CD14-positive monocyte (primary cell): Measurements from ENCODE around the gene NDUFB2. TPM values are rescaled to one million over a fixed set of nuclear protein-coding genes. Genes with fewer than 3 reads are reported as not detected.

Source experiments
- DNase-seq, 3 donors: peaks; one replicate each; pipeline ENCODE4 v3.0.0-alpha.2; 2011 to 2022
- H2AFZ ChIP-seq: 2 replicates; pipeline ENCODE4 v1.6.0; 2012; ENCODE audit warnings: mild to moderate bottlenecking, low read depth, low read length, inconsistent platforms; ENCODE audit not compliant: insufficient read depth, poor library complexity, severe bottlenecking
- H3K27ac ChIP-seq, 2 donors: 1 replicate in 1 of 2; 2 replicates in 1 of 2; pipeline ENCODE4 v1.5.1; 2012 to 2013; ENCODE audit warnings: low read length in 2 of 2, control low read depth in 1 of 2, inconsistent platforms in 1 of 2, low read depth in 1 of 2, mild to moderate bottlenecking in 1 of 2
- H3K27me3 ChIP-seq, 2 donors: one replicate each; pipeline versions ENCODE4 v1.6.0 to v1.6.1; 2011 to 2013; ENCODE audit warnings: low read length in 2 of 2; ENCODE audit not compliant: control insufficient read depth in 2 of 2, insufficient read depth in 2 of 2
- H3K36me3 ChIP-seq, 2 donors: replicated peaks in 1 of 2; 1 replicate in 1 of 2; 2 replicates in 1 of 2; pipeline versions ENCODE4 v1.5.1 to v1.6.1; 2012 to 2013; ENCODE audit warnings: low read length in 2 of 2, control low read depth in 1 of 2, inconsistent platforms in 1 of 2, mild to moderate bottlenecking in 1 of 2; ENCODE audit not compliant: insufficient read depth in 2 of 2, control insufficient read depth in 1 of 2
- H3K4me1 ChIP-seq, 2 donors: 1 replicate in 1 of 2; 2 replicates in 1 of 2; pipeline versions ENCODE4 v1.5.1 to v1.6.1; 2012 to 2013; ENCODE audit warnings: low read length in 2 of 2, control low read depth in 1 of 2, inconsistent platforms in 1 of 2, mild to moderate bottlenecking in 1 of 2, moderate library complexity in 1 of 2; ENCODE audit not compliant: insufficient read depth in 2 of 2, control insufficient read depth in 1 of 2
- H3K4me2 ChIP-seq: replicated peaks from 2 replicates; pipeline ENCODE3; 2012; ENCODE audit warnings: low read length, moderate library complexity, mild to moderate bottlenecking; ENCODE audit not compliant: poor library complexity, severe bottlenecking; ENCODE audit errors: extremely low read depth
- H3K4me3 ChIP-seq, 3 experiments: fragments of 200-600 bp in 1 of 3; sonication (generic) in 1 of 3; replicated peaks in 1 of 3; 1 replicate in 2 of 3; 2 replicates in 1 of 3; pipeline ENCODE4 v1.5.1; 2011 to 2013; ENCODE audit warnings: low read length in 3 of 3, mild to moderate bottlenecking in 3 of 3, control low read depth in 2 of 3, low read depth in 2 of 3, inconsistent platforms in 1 of 3, moderate library complexity in 1 of 3
- H3K79me2 ChIP-seq: 2 replicates; pipeline ENCODE4 v1.6.0; 2012; ENCODE audit warnings: mild to moderate bottlenecking, control low read depth, inconsistent platforms, low read length, moderate library complexity; ENCODE audit not compliant: insufficient read depth
- H3K9ac ChIP-seq: 2 replicates; pipeline ENCODE4 v1.6.0; 2017; ENCODE audit warnings: low read length, mild to moderate bottlenecking; ENCODE audit not compliant: insufficient read depth, poor library complexity, severe bottlenecking
- H3K9me3 ChIP-seq, 2 donors: replicated peaks in 1 of 2; 1 replicate in 1 of 2; 2 replicates in 1 of 2; pipeline versions ENCODE4 v1.5.1 to v1.6.1; 2012 to 2013; ENCODE audit warnings: low read length in 2 of 2, control low read depth in 1 of 2; ENCODE audit not compliant: control insufficient read depth in 1 of 2, insufficient read depth in 1 of 2
- H4K20me1 ChIP-seq: 2 replicates; pipeline ENCODE4 v1.6.0; 2012; ENCODE audit warnings: mild to moderate bottlenecking, low read length, control low read depth, moderate library complexity; ENCODE audit not compliant: insufficient read depth
- H3K27ac Mint-ChIP-seq, 7 donors: one replicate each; pipeline ENCODE4 v1.8.0; 2020; ENCODE audit warnings: mild to moderate bottlenecking in 7 of 7, mixed read lengths in 7 of 7, moderate library complexity in 6 of 7, inconsistent platforms in 2 of 7
- H3K27me3 Mint-ChIP-seq, 3 donors: one replicate each; pipeline ENCODE4 v1.8.0; 2021 to 2022; ENCODE audit warnings: low read depth in 3 of 3, mild to moderate bottlenecking in 3 of 3, mixed read lengths in 3 of 3, moderate library complexity in 3 of 3, inconsistent platforms in 1 of 3
- H3K36me3 Mint-ChIP-seq, 2 donors: one replicate each; pipeline ENCODE4 v1.8.0; 2020; ENCODE audit warnings: mixed read lengths in 2 of 2, inconsistent platforms in 1 of 2, mild to moderate bottlenecking in 1 of 2
- H3K4me1 Mint-ChIP-seq: one replicate; pipeline ENCODE4 v1.8.0; 2020; ENCODE audit warnings: mild to moderate bottlenecking, mixed read lengths
- H3K4me3 Mint-ChIP-seq, 2 donors: one replicate each; pipeline ENCODE4 v1.8.0; 2020; ENCODE audit warnings: mild to moderate bottlenecking in 2 of 2, mixed read lengths in 2 of 2, moderate library complexity in 1 of 2
- H3K9me3 Mint-ChIP-seq, 7 donors: one replicate each; pipeline ENCODE4 v1.8.0; 2020 to 2022; ENCODE audit warnings: mixed read lengths in 7 of 7, mild to moderate bottlenecking in 6 of 7, moderate library complexity in 6 of 7, inconsistent platforms in 2 of 7
- WGBS: methylation state at CpG from one replicate; pipeline ENCODE4 v1.1.5; 2013; ENCODE audit warnings: missing lambda C conversion rate; ENCODE audit not compliant: insufficient coverage; 5-methylcytosine and 5-hydroxymethylcytosine counted together
- intact Hi-C, 2 donors: fragments of 100-400 bp; cut with micrococcal nuclease; formaldehyde crosslinking; loops; one replicate each; pipeline versions ENCODE4 v1.15.0 to v1.15.1; 2023
- polyA minus RNA-seq: library from RNA; depleted of rRNA, polyadenylated mRNA; stranded (reverse); fragments of >200 nt; gene quantifications from 2 replicates; pipeline ENCODE4 v1.2.3, GENCODE V29; 2012
- polyA plus RNA-seq, 3 donors: library from polyadenylated mRNA; depleted of rRNA in 1 of 3; unstranded in 2 of 3; stranded (reverse) in 1 of 3; fragments of 300-500 nt in 2 of 3; fragments of >200 nt in 1 of 3; fragmentation: Illumina TruSeq in 2 of 3; gene quantifications; 1 replicate in 2 of 3; 2 replicates in 1 of 3; pipeline ENCODE4 v1.2.3, GENCODE V29; 2012 to 2021
- total RNA-seq, 12 experiments: library from RNA in 1 of 12; stranded (reverse) in 1 of 12; fragments of 120-200 nt in 1 of 12; gene quantifications; one replicate each; pipeline ENCODE4 v1.2.4 and lab custom pipeline; 2013 to 2026; ENCODE audit warnings: mixed read lengths in 6 of 12, inconsistent platforms in 1 of 12
- TF ChIP-seq, protein P1 (sequence below): fragments of 200-600 bp; IDR thresholded peaks from one replicate; pipeline ENCODE4 v1.8.0; 2022; ENCODE audit warnings: antibody characterized with exemption, mild to moderate bottlenecking

NDUFB2 gene
- total RNA-seq (2013), result 146 TPM
- polyA plus RNA-seq, result 100 to 1,000 TPM; 250 to 516 (median 479) TPM
- 48.1 and 82.1 TPM in 2 replicates for polyA minus RNA-seq
- total RNA-seq (lab: John Stamatoyannopoulos, UW), result 11.6 to 36.9 (median 29.1) reads per million in 11 experiments

DNA sequence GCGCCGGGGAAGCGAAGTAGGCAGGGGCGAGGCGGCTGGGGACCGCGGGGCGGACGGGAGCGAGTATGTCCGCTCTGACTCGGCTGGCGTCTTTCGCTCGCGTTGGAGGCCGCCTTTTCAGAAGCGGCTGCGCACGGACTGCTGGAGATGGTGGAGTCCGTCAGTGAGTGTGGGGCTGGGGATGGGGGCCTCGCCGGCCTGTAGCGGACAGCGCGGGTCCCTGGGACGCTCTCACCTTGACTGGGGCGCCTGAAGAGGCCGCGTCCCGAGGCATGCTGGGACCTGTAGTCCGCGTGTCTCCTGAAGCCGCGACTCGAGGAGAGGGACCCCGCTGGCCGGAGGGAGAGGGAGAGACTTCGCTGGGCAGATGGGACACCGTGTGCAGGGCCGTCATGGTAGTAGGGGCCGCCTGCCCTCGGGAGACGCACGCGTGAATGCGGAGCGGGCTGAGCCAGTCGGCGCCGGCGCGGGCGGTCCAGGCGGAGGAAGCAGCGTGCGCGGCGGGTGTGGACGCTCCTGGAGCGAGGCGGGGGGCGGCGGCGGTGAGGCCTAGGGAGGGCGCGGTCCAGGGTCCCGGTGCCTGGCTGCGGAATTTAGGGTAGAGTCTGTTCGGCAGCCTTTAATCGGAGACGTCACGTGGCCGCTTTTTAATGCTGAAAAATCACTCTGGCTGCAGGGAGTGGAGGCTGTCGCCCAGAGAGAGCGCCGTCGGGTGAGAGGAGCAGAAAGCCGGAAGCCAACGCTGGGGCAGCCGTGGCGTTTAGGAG, at the start of gene NDUFB2:
NDUFB2 (plus strand) TSS at position 29 of the 767 bp plus-strand sequence; CDS start at position 66, 37 bp downstream.
- H3K36me3 ChIP-seq, result peaks cover 2 to 17% of the 10 kb centered on the region in 2 donors
- peak within 1 kb of the TSS; percentile 97 to 99 for H3K4me3 Mint-ChIP-seq
- peaks cover 0 to 1% (median 1%) of the 10 kb centered on the region in 3 donors for H3K27me3 Mint-ChIP-seq
- H3K27ac Mint-ChIP-seq, result peak within 1 kb of the TSS; percentile 92 to 99 (median 96)
- TF ChIP-seq, protein P1, sequence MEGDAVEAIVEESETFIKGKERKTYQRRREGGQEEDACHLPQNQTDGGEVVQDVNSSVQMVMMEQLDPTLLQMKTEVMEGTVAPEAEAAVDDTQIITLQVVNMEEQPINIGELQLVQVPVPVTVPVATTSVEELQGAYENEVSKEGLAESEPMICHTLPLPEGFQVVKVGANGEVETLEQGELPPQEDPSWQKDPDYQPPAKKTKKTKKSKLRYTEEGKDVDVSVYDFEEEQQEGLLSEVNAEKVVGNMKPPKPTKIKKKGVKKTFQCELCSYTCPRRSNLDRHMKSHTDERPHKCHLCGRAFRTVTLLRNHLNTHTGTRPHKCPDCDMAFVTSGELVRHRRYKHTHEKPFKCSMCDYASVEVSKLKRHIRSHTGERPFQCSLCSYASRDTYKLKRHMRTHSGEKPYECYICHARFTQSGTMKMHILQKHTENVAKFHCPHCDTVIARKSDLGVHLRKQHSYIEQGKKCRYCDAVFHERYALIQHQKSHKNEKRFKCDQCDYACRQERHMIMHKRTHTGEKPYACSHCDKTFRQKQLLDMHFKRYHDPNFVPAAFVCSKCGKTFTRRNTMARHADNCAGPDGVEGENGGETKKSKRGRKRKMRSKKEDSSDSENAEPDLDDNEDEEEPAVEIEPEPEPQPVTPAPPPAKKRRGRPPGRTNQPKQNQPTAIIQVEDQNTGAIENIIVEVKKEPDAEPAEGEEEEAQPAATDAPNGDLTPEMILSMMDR, result no peak
- WGBS, result under 1% methylated on average over 82 of the region's 82 CpGs
- H3K36me3 Mint-ChIP-seq, result peaks cover 20% of the 10 kb centered on the region in 2 donors
- peak within 1 kb of the TSS; percentile 96 for H2AFZ ChIP-seq
- DNase-seq, result peak; percentile 44 to 56 (median 53)
- peaks cover 15 to 21% of the 10 kb centered on the region in 2 donors for H3K4me1 ChIP-seq
- peak within 1 kb of the TSS; percentile 81 for H3K4me2 ChIP-seq
- no peaks in the 10 kb centered on the region for H3K9me3 ChIP-seq
- H3K27ac ChIP-seq, result peak within 1 kb of the TSS; percentile 77 to 87
- intact Hi-C loops, result loop anchor here in 1 of 2 donors (10.0 kb wide), 1 partner anchor 228 kb away; the partner anchor contains the start of gene BRAF
- H3K4me1 Mint-ChIP-seq, result peaks cover 26% of the 10 kb centered on the region
- no peaks in the 10 kb centered on the region for H3K9me3 Mint-ChIP-seq
- H4K20me1 ChIP-seq, result peaks cover 37% of the 10 kb centered on the region
- no peaks in the 10 kb centered on the region for H3K27me3 ChIP-seq
- peak within 1 kb of the TSS; percentile 84 for H3K9ac ChIP-seq
- peak within 1 kb of the TSS; percentile 82 to 97 (median 94) for H3K4me3 ChIP-seq
- H3K79me2 ChIP-seq, result peaks cover 51% of the 10 kb centered on the region

DNA sequence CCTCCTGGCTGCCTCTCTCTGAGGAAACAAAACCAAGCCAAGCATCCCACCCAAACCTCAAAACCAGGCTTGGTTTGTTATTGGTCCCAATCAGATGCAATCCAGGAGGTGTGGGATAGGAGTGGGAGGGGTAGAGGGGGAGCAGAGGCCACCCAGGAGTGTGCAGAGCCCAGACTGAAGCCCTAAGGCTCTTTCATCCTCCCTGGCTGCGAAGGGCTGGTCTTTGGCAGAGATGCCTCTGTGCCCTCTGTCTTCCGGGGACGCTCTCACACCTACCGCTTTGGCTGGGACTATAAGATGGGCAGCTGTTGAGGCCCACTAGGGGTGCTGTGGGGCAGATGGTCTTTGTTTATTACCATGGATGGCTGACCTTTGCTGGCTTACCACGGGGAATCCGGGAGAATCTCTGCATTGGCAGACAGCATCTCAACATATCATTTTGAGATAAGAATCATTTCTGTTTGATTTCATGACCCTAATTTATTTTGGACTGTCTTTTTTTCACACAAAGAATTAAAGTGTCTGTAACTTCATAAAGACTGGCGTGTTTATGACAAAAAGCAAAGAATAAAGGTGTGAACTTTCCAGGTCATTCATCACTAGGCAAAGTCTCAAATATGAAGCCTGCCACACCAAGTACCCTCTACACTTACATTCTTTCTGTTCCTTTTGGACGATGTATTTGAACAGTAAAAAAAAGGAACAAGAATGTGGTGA, 49.4 kb upstream of the NDUFB2 start:
- no peak overlapping the region for H3K4me2 ChIP-seq
- H3K4me3 ChIP-seq, result no peak overlapping the region
- no peak overlapping the region for H3K27ac Mint-ChIP-seq

More for the DNA sequence above, 49.4 kb upstream of the NDUFB2 start:
- Histone ChIP-seq H3K9me3 (peaks cover 0 to 4% of the 10 kb centered on the region in 2 donors), H3K79me2 (no peaks in the 10 kb centered on the region), H2AFZ (peak overlapping the region; percentile 30), H3K27ac (no peak overlapping the region), H3K27me3 (peaks cover 10 to 23% of the 10 kb centered on the region in 2 donors), H3K36me3 (no peaks in the 10 kb centered on the region), H4K20me1 (no peaks in the 10 kb centered on the region), H3K9ac (no peak overlapping the region), H3K4me1 (peaks cover 0 to 14% of the 10 kb centered on the region in 2 donors)
- TF ChIP-seq, protein P1, result peak; percentile 71
- DNase-seq, result peak; percentile 24 to 53 (median 46)
- Mint-ChIP-seq H3K4me3 (no peak overlapping the region), H3K4me1 (peaks cover 18% of the 10 kb centered on the region), H3K27me3 (peaks cover 31 to 36% (median 35%) of the 10 kb centered on the region in 3 donors), H3K36me3 (no peaks in the 10 kb centered on the region), H3K9me3 (peaks cover 0 to 7% (median 0%) of the 10 kb centered on the region in 7 donors)
- intact Hi-C loops, result no loop called here
- WGBS, result 17% methylated on average over 2 of the region's 8 CpGs
